ENCODE results near the gene EPHA10. TPM values are rescaled to one million over a fixed set of nuclear protein-coding genes. Genes with fewer than 3 reads are reported as not detected.

EPHA10 gene
- polyA plus RNA-seq, 2 of the 4 experiments (the other 2 are of a cell fraction): 0.35 to 0.53 TPM

GRCh38 chr1:37671261-37671660 lies 93.7 kb downstream of the EPHA10 start:
- ChIA-PET CTCF (no interaction called here), POLR2A (no interaction called here)

GRCh38 chr1:37670133-37670532 lies 94.8 kb downstream of the EPHA10 start:
- Histone ChIP-seq H3K4me2 (no peak overlapping the region), H3K9me3 (no peaks in the 10 kb centered on the region), H3K4me1 (no peaks in the 10 kb centered on the region), H3K4me3 (no peak overlapping the region), H3K27ac (no peak overlapping the region)
- ChIA-PET CTCF (no interaction called here), POLR2A (no interaction called here)
- DNase-seq (ENCODE audit: low read depth in 1 of 2, low spot score in 1 of 2) (no peak), ATAC-seq (no peak), FAIRE-seq (no peak)
- 17% methylated on average over 2 of the region's 2 CpGs for WGBS (ENCODE audit: missing lambda C conversion rate)
- TF ChIP-seq, protein P1, sequence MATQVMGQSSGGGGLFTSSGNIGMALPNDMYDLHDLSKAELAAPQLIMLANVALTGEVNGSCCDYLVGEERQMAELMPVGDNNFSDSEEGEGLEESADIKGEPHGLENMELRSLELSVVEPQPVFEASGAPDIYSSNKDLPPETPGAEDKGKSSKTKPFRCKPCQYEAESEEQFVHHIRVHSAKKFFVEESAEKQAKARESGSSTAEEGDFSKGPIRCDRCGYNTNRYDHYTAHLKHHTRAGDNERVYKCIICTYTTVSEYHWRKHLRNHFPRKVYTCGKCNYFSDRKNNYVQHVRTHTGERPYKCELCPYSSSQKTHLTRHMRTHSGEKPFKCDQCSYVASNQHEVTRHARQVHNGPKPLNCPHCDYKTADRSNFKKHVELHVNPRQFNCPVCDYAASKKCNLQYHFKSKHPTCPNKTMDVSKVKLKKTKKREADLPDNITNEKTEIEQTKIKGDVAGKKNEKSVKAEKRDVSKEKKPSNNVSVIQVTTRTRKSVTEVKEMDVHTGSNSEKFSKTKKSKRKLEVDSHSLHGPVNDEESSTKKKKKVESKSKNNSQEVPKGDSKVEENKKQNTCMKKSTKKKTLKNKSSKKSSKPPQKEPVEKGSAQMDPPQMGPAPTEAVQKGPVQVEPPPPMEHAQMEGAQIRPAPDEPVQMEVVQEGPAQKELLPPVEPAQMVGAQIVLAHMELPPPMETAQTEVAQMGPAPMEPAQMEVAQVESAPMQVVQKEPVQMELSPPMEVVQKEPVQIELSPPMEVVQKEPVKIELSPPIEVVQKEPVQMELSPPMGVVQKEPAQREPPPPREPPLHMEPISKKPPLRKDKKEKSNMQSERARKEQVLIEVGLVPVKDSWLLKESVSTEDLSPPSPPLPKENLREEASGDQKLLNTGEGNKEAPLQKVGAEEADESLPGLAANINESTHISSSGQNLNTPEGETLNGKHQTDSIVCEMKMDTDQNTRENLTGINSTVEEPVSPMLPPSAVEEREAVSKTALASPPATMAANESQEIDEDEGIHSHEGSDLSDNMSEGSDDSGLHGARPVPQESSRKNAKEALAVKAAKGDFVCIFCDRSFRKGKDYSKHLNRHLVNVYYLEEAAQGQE (IDR thresholded peaks at IDR 0.05): no peak
- no peak for TF ChIP-seq RAD21 (conservative IDR thresholded peaks at IDR 0.05 in 1 of 2, IDR thresholded peaks at IDR 0.05 in 1 of 2)
- TF ChIP-seq TFCP2L1 (CRISPR knock-in tag; IDR thresholded peaks at IDR 0.05): no peak
- TF ChIP-seq BCL3 (IDR thresholded peaks at IDR 0.05): no peak

More at GRCh38 chr1:37671261-37671660, 93.7 kb downstream of the EPHA10 start:
- ATAC-seq (no peak), DNase-seq (ENCODE audit: low read depth in 1 of 2, low spot score in 1 of 2) (no peak), FAIRE-seq (no peak)
- Histone ChIP-seq H3K9me3 (no peaks in the 10 kb centered on the region), H3K4me2 (no peak overlapping the region), H3K4me1 (no peaks in the 10 kb centered on the region), H3K4me3 (no peak overlapping the region), H3K27ac (no peak overlapping the region)
- WGBS (ENCODE audit: missing lambda C conversion rate): 24% methylated on average over 6 of the region's 6 CpGs
- TF ChIP-seq BHLHE40 (IDR thresholded peaks at IDR 0.05; ENCODE audit: low read depth, low read length) (no peak), KDM1A (IDR thresholded peaks at IDR 0.05; ENCODE audit: low read depth) (no peak), RFX5 (IDR thresholded peaks at IDR 0.05) (no peak)

GRCh38 chr1:37667023-37667671 lies 97.8 kb downstream of the EPHA10 start:
- POLR2A ChIA-PET: no interaction called here
- ATAC-seq (no peak), FAIRE-seq (no peak), DNase-seq (ENCODE audit: low read depth in 1 of 2, low spot score in 1 of 2) (no peak)
- no peak overlapping the region for H3K27ac ChIP-seq
- CTCF ChIA-PET: interaction anchor here (0.9 to 2.5 kb wide), 3 partner anchors 8 to 64 kb away, joined by 4 to 13 read pairs (median 9); no protein-coding TSS in a partner anchor
- no peak overlapping the region for H3K4me3 ChIP-seq
- no peak overlapping the region for H3K4me2 ChIP-seq
- H3K4me1 ChIP-seq: no peaks in the 10 kb centered on the region
- H3K9me3 ChIP-seq: no peaks in the 10 kb centered on the region
- WGBS (ENCODE audit: missing lambda C conversion rate): 78% methylated on average over 11 of the region's 17 CpGs
- TF ChIP-seq MYC (IDR thresholded peaks at IDR 0.05; ENCODE audit: borderline replicate concordance, low read length) (no peak), HOXB13 (CRISPR knock-in tag; IDR thresholded peaks at IDR 0.05; ENCODE audit: low read depth) (no peak), MAFK (IDR thresholded peaks at IDR 0.05; ENCODE audit: partially characterized antibody) (no peak), ZSCAN20 (CRISPR knock-in tag; IDR thresholded peaks at IDR 0.05) (no peak), BCL3 (IDR thresholded peaks at IDR 0.05) (no peak), EHMT2 (IDR thresholded peaks at IDR 0.05; ENCODE audit: low read depth) (no peak), PHF8 (IDR thresholded peaks at IDR 0.05; ENCODE audit: borderline replicate concordance, low read depth) (no peak), SREBF2 (IDR thresholded peaks at IDR 0.05) (no peak)
